Heart right ventricle (tissue), 16 donors: ENCODE measurements around the gene OASL. TPM values are rescaled to one million over a fixed set of nuclear protein-coding genes. Genes with fewer than 3 reads are reported as not detected.
A peak's percentile ranks its signal among the peaks of the same experiment; 100 is the strongest.

Experiments used
- ATAC-seq, 8 donors: fragments of 200-7000 bp; cut with Tn5 transposase; one replicate each; pipeline ENCODE4 v1.9.1; 2020; ENCODE audit warnings: mild to moderate bottlenecking in 8 of 8, moderate library complexity in 8 of 8, moderate number of reproducible peaks in 1 of 8
- DNase-seq, 2 donors: peaks; one replicate each; pipeline ENCODE4 v3.0.0-alpha.2; 2020
- H3K27ac ChIP-seq, 10 donors: fragments of 200-600 bp; sonication (generic) in 2 of 10; one replicate each; pipeline versions ENCODE4 v1.5.0 to v1.8.0; 2020 to 2022; ENCODE audit warnings: mild to moderate bottlenecking in 3 of 10
- H3K27me3 ChIP-seq, 7 donors: fragments of 200-600 bp; one replicate each; pipeline ENCODE4 v1.8.0; 2021 to 2022; ENCODE audit warnings: mild to moderate bottlenecking in 2 of 7
- H3K36me3 ChIP-seq, 9 donors: fragments of 200-600 bp; sonication (generic) in 1 of 9; one replicate each; pipeline versions ENCODE4 v1.5.0 to v1.8.0; 2020 to 2022; ENCODE audit warnings: mild to moderate bottlenecking in 2 of 9
- H3K4me1 ChIP-seq, 9 donors: fragments of 200-600 bp; sonication (generic) in 1 of 9; one replicate each; pipeline versions ENCODE4 v1.5.0 to v1.8.0; 2020 to 2022; ENCODE audit warnings: mild to moderate bottlenecking in 4 of 9
- H3K4me3 ChIP-seq, 10 donors: fragments of 200-600 bp; sonication (generic) in 2 of 10; one replicate each; pipeline versions ENCODE4 v1.5.0 to v1.8.0; 2020 to 2022; ENCODE audit warnings: mild to moderate bottlenecking in 7 of 10, moderate library complexity in 2 of 10
- H3K9me3 ChIP-seq, 11 donors: fragments of 200-600 bp in 10 of 11; sonication (generic) in 2 of 11; one replicate each; pipeline versions ENCODE4 v1.5.0 to v1.8.0; 2013 to 2022; ENCODE audit warnings: mild to moderate bottlenecking in 2 of 11, control low read depth in 1 of 11, moderate library complexity in 1 of 11
- WGBS, 2 donors: extraction: QIAGEN DNeasy Blood & Tissue Kit; methylation state at CpG; one replicate each; pipeline ENCODE4 v1.1.7; 2013; ENCODE audit warnings: inconsistent platforms in 1 of 2; 5-methylcytosine and 5-hydroxymethylcytosine counted together
- intact Hi-C, 10 donors: fragments of 100-400 bp; cut with DNase I; formaldehyde crosslinking; loops; one replicate each; pipeline versions ENCODE4 v1.11.1 to v1.14.2; 2022
- polyA plus RNA-seq, 2 donors: library from polyadenylated mRNA; stranded (reverse); fragments of 200-250 nt; gene quantifications; one replicate each; pipeline ENCODE4 v1.2.3, GENCODE V29; 2013
- total RNA-seq, 10 donors: library from RNA; stranded (reverse); fragmentation: NEBNext Ultra II Directional in 3 of 10; extraction: Animal tissue kit (Norgen Biotek cat#: 25700) in 3 of 10; gene quantifications; one replicate each; pipeline versions ENCODE4 v1.2.1 to v1.2.4, GENCODE V29; 2021 to 2023
- TF ChIP-seq, protein P1 (sequence below), 9 donors: fragments of 200-600 bp; sonication (generic) in 2 of 9; IDR thresholded peaks; one replicate each; pipeline versions ENCODE4 v1.5.0 to v1.8.0; 2021 to 2022; ENCODE audit warnings: antibody characterized with exemption in 9 of 9, mild to moderate bottlenecking in 5 of 9, moderate library complexity in 1 of 9
- donor health status: Arrhythmogenic right ventricular cardiomyopathy.
- donor health status: ischemic (EF 13 %, LVEDD 7.1; RV severe dilation, severe dysfunction).
- donor health status: healthy with polysubstance abuse.
- donor health status: DM: no; HTN: yes; CAD: no.
- donor health status: DM: no; HTN: no; CAD: no.
- donor health status: ischemic (EF 25% LVEDD 6.9; RV normal size, moderate dysfunction).
- donor health status: ischemic (EF 25% LVEDD 5.7; RV mildly dilated, moderate dysfunction).
- donor health status: healthy.
- donor health status: DM: yes; HTN: yes; CAD: no.
- donor health status: Ischemic cardiomyopathy.
- donor health status: ischemic (EF 35%, LVEDD 5.7; RV mildly dilated, moderate dysfunction).
- donor health status: nonischemic (EF 11% LVEDD 7.7; RV severe dilation, severe dysfunction).
- donor health status: DM: yes; HTN: yes; CAD: no.
- donor health status: PGD.
- donor health status: ischemic (EF 29% LVEDD 5.4; RV normal size, mild dysfunction).
- donor health status: nonischemic (EF 23%, LVEDD 6.1; RV moderate dilation, normal function).

OASL gene
- total and polyA plus RNA-seq, 12 donors: 0.19 to 2.5 (median 0.95) TPM

DNA sequence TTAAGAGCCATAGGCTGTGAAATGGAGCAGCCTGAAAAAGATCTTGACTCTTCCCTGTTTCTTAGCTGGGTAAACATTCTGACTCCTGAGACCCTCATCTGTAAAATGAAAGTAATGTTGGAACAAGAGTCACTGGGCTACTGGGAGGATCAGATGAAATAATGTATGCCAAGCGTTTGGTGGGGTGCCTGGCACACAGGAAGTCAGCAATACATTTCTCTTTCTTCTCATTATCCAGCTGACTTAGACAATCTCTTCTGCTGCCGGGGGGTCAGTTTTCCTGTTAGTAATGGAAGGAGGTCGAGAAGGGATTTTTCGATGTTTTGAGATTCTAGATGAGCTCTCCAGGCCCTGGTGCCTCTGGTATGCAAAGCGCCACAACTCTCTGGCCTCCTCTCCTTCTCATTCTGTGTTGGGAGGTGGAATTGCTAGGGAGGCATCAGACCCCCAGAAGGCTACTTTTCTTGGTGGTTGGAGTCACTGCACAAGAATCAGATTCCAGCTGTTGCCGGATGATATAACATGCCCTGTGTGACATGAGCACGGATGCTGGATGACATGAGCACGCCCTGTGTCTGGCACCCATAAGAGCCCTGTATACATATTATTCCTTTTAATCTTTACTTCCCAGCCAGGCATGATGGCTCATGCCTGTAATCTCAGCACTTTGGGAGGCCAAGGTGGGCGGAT, 4.3 kb downstream of the OASL start:
- TF ChIP-seq, protein P1, sequence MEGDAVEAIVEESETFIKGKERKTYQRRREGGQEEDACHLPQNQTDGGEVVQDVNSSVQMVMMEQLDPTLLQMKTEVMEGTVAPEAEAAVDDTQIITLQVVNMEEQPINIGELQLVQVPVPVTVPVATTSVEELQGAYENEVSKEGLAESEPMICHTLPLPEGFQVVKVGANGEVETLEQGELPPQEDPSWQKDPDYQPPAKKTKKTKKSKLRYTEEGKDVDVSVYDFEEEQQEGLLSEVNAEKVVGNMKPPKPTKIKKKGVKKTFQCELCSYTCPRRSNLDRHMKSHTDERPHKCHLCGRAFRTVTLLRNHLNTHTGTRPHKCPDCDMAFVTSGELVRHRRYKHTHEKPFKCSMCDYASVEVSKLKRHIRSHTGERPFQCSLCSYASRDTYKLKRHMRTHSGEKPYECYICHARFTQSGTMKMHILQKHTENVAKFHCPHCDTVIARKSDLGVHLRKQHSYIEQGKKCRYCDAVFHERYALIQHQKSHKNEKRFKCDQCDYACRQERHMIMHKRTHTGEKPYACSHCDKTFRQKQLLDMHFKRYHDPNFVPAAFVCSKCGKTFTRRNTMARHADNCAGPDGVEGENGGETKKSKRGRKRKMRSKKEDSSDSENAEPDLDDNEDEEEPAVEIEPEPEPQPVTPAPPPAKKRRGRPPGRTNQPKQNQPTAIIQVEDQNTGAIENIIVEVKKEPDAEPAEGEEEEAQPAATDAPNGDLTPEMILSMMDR (IDR thresholded peaks at IDR 0.05): no peak
- Histone ChIP-seq H3K4me3 (no peak overlapping the region), H3K4me1 (peaks cover 0 to 59% (median 10%) of the 10 kb centered on the region in 9 donors), H3K9me3 (no peaks in the 10 kb centered on the region), H3K36me3 (peaks cover 0 to 33% (median 0%) of the 10 kb centered on the region in 9 donors), H3K27me3 (peaks cover 0 to 11% (median 0%) of the 10 kb centered on the region in 7 donors), H3K27ac (peak overlapping the region in 1 of 10 donors; percentile 71)
- 83 to 84% methylated on average over 9 of the region's 9 CpGs for WGBS, 2 donors
- DNase-seq (no peak), ATAC-seq (no peak)
- intact Hi-C loops: no loop called here

DNA sequence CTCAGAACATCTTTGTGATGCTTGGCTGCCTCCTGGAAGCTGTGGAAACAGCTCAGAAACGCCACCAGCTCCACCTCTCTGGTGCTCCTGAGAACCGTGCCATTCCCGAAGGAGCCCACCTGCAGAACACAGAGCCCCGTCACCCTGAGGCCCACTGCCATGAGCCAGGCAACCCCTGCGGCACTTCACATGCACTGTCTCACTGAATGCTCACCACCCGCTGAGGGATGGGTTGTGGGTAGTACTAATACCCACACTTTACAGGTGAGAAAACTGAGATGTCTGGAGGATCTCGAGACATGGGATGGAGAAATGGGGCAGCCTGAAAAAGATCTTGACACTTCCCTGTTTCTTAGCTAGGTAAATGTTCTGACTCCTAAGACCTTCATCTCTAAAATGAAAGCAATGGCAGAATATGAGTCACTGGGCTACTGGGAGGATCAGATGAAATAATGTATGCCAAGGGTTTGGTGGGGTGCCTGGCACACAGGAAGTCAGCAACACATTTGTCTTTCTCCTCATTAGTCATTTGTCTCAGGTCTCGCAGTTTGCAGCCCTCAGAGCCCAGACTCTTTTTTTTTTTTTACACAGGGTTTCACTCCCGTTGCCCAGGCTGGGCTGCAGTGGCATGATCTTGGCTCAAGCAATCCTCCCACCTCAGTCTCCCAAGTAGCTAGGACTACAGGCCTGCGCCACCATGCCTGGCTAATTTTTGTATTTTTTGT, 5.3 kb downstream of the OASL start:
- ATAC-seq: no peak
- intact Hi-C loops: no loop called here
- Histone ChIP-seq H3K27ac (peak overlapping the region in 1 of 10 donors; percentile 71), H3K4me3 (no peak overlapping the region), H3K4me1 (peaks cover 0 to 49% (median 5%) of the 10 kb centered on the region in 9 donors), H3K9me3 (no peaks in the 10 kb centered on the region), H3K27me3 (peaks cover 0 to 8% (median 0%) of the 10 kb centered on the region in 7 donors), H3K36me3 (peaks cover 0 to 42% (median 0%) of the 10 kb centered on the region in 9 donors)
- TF ChIP-seq, protein P1 (IDR thresholded peaks at IDR 0.05): no peak
- WGBS, 2 donors: 87 to 89% methylated on average over 10 of the region's 10 CpGs
- no peak for DNase-seq

DNA sequence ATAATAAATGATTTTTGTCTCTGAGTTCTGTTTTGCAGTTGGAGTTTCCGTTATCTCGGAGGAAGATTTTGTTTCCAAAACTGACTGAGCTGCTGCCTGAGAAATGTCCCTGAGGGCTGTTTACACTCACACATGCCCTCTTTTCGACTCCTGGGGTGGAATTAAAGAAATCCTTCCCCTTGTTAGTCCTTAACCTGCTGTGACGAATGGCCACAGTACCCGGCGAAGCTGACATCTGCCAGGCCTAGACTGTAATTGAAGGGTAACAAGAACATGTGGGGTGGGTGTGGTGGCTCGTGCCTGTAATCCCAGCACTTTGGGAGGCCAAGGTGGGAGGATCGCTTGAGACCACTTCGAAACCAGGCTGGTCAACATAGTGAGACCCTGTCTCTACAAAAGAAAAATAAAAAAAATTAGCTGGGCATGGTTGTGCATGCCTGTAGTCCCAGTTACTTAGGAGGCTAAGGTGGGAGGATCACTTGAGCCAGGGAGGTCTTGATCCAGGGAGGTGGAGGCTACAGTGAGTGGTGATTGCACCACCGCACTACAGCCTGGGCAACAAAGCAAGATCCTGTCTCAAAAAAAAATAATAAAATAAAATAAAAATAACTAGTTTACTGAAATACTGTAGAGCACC, 8.4 kb downstream of the OASL start:
- 69 to 79% methylated on average over 10 of the region's 10 CpGs for WGBS, 2 donors
- TF ChIP-seq, protein P1 (IDR thresholded peaks at IDR 0.05): no peak
- Histone ChIP-seq H3K9me3 (no peaks in the 10 kb centered on the region), H3K4me1 (peaks cover 0 to 23% (median 0%) of the 10 kb centered on the region in 9 donors), H3K4me3 (no peak overlapping the region), H3K36me3 (peaks cover 0 to 69% (median 0%) of the 10 kb centered on the region in 9 donors), H3K27ac (no peak overlapping the region), H3K27me3 (peaks cover 0 to 4% (median 0%) of the 10 kb centered on the region in 7 donors)
- intact Hi-C loops: no loop called here
- DNase-seq (no peak), ATAC-seq (no peak)

DNA sequence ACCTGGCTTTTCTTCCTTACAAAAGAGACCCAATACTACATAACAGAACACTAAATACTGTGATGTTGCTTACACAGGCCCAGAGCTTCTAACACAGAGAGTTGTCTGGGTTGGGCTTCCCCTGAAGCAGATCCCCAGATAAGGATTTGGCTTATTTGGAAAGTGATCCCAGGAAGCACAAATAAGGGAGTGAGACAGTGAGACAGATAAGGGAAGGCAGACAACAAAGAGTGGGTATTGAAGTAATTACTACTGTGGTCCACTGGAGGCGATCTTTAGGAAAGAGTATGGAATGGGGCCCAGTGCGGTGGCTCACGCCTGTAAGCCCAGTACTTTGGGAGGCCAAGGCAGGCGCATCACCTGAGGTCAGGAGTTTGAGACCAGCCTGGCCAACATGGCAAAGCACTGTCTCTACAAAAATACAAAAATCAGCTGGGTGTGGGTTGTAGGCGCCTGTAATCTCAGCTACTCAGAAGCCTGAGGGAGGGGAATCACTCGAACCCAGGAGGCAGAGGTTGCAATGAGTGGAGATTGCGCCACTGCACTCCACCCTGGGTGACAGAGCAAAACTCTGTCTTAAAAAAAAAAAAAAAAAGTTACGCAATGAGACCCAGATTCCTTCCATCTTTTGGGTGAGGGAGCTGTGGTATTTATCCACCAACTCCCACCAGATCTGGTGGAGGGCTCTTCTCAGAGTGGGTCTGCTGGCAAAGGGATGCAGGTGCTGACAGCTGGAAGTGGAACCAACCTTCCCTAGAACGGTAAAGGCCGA, 12.6 kb downstream of the OASL start:
- Histone ChIP-seq H3K27me3 (peaks cover 0 to 4% (median 0%) of the 10 kb centered on the region in 7 donors), H3K36me3 (peaks cover 0 to 82% (median 0%) of the 10 kb centered on the region in 9 donors), H3K27ac (peak overlapping the region in 1 of 10 donors; percentile 14), H3K4me1 (no peaks in the 10 kb centered on the region), H3K9me3 (no peaks in the 10 kb centered on the region), H3K4me3 (no peak overlapping the region)
- intact Hi-C loops: no loop called here
- no peak for DNase-seq
- whole genome bisulfite sequencing, 2 donors: 80 to 82% methylated on average over 10 of the region's 10 CpGs
- TF ChIP-seq, protein P1 (IDR thresholded peaks at IDR 0.05): no peak
- ATAC-seq: no peak
